ENCODE results near the gene DNAH11. TPM values are rescaled to one million over a fixed set of nuclear protein-coding genes. Genes with fewer than 3 reads are reported as not detected.
A peak's percentile ranks its signal among the peaks of the same experiment; 100 is the strongest.

DNAH11 gene
- total RNA-seq, 6 experiments from 2014 or later = 0.17 to 5.5 (median 1.2) TPM

DNA sequence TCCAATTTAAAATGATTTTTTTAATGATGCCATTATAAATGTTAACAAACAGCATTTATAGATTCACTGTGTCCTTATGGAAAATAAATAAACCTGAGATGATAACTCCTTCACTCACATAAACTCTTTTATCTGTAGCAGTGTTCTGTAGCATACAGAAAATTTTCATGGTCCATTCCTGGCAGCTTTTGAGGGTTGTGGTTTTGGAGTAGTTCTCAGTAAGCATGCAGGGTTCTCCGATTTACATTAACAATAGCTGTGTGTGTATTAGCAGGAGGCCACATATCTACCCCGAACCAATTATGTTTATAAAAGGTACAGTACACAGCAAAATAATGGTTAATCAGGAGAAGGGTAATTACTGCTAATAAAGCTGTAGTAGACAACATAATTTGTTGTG is 240.2 kb downstream of the DNAH11 start:
- intact Hi-C loops (cut with DNase I) = no loop called here
- Histone ChIP-seq H3K9me3 (no peaks in the 10 kb centered on the region), H3K27me3 (no peaks in the 10 kb centered on the region), H3K27ac (no peak overlapping the region), H3K4me3 (no peak overlapping the region), H3K4me1 (no peaks in the 10 kb centered on the region), H3K36me3 (no peaks in the 10 kb centered on the region)
- TF ChIP-seq CTCF (IDR thresholded peaks at IDR 0.05) (no peak), POLR2A (IDR thresholded peaks at IDR 0.05) (no peak)
- ATAC-seq = no peak
- 54% methylated on average over 2 of the region's 2 CpGs for WGBS (ENCODE audit: insufficient coverage, low coverage, low lambda C conversion rate, missing lambda C conversion rate)
- DNase-seq = no peak

GRCh38 chr7:21784989-21785388 is 242.2 kb downstream of the DNAH11 start:
- TF ChIP-seq POLR2A (IDR thresholded peaks at IDR 0.05) (no peak), CTCF (IDR thresholded peaks at IDR 0.05) (no peak)
- no peak overlapping the region for H3K4me3 ChIP-seq
- DNase-seq (no peak), ATAC-seq (no peak)
- intact Hi-C loops (cut with DNase I) = no loop called here
- no peak overlapping the region for H3K27ac ChIP-seq
- no peaks in the 10 kb centered on the region for H3K27me3 ChIP-seq
- H3K36me3 ChIP-seq = no peaks in the 10 kb centered on the region
- no peaks in the 10 kb centered on the region for H3K4me1 ChIP-seq
- 70% methylated on average over 4 of the region's 4 CpGs for WGBS (ENCODE audit: insufficient coverage, low coverage, low lambda C conversion rate, missing lambda C conversion rate)
- no peaks in the 10 kb centered on the region for H3K9me3 ChIP-seq

GRCh38 chr7:21805791-21806190 is 263.0 kb downstream of the DNAH11 start:
- H3K9me3 ChIP-seq = no peaks in the 10 kb centered on the region
- TF ChIP-seq POLR2A (IDR thresholded peaks at IDR 0.05) (no peak), CTCF (IDR thresholded peaks at IDR 0.05) (no peak)
- no peaks in the 10 kb centered on the region for H3K27me3 ChIP-seq
- intact Hi-C loops (cut with DNase I) = no loop called here
- peaks cover 0 to 9% (median 2%) of the 10 kb centered on the region in 4 donors for H3K4me1 ChIP-seq
- DNase-seq (no peak), ATAC-seq (peak; percentile 46 to 89 (median 66))
- H3K27ac ChIP-seq = no peak overlapping the region
- H3K4me3 ChIP-seq = no peak overlapping the region
- WGBS (ENCODE audit: insufficient coverage, low coverage, low lambda C conversion rate, missing lambda C conversion rate) = 30% methylated on average over 1 of the region's 1 CpG
- H3K36me3 ChIP-seq = no peaks in the 10 kb centered on the region

- Histone ChIP-seq H3K36me3 (no peaks in the 10 kb centered on the region), H3K4me3 (no peak overlapping the region), H3K27me3 (no peaks in the 10 kb centered on the region), H3K27ac (no peak overlapping the region), H3K4me1 (peaks cover 0 to 9% (median 2%) of the 10 kb centered on the region in 4 donors), H3K9me3 (no peaks in the 10 kb centered on the region)
- WGBS (ENCODE audit: insufficient coverage, low coverage, low lambda C conversion rate, missing lambda C conversion rate) = 52% methylated on average over 3 of the region's 3 CpGs
- ATAC-seq (peak in 1 of 4 donors; percentile 64), DNase-seq (no peak)
- intact Hi-C loops (cut with DNase I) = no loop called here
- no peak for TF ChIP-seq CTCF (IDR thresholded peaks at IDR 0.05)
- no peak for TF ChIP-seq POLR2A (IDR thresholded peaks at IDR 0.05)
Measured at GRCh38 chr7:21806388-21806787, 263.5 kb downstream of the DNAH11 start.

- Histone ChIP-seq H3K9me3 (no peaks in the 10 kb centered on the region), H3K27ac (no peak overlapping the region), H3K27me3 (no peaks in the 10 kb centered on the region), H3K4me3 (no peak overlapping the region), H3K4me1 (no peaks in the 10 kb centered on the region), H3K36me3 (no peaks in the 10 kb centered on the region)
- intact Hi-C loops (cut with DNase I) = no loop called here
- 85% methylated on average over 3 of the region's 3 CpGs for WGBS (ENCODE audit: insufficient coverage, low coverage, low lambda C conversion rate, missing lambda C conversion rate)
- TF ChIP-seq POLR2A (IDR thresholded peaks at IDR 0.05) (no peak), CTCF (IDR thresholded peaks at IDR 0.05) (no peak)
- DNase-seq (no peak), ATAC-seq (no peak)
Measured at GRCh38 chr7:21819048-21819447, 276.2 kb downstream of the DNAH11 start.
